NCI-H187 (cell line): ENCODE measurements around the gene LMOD1.
"Not testable (repeated sequence)": the region's sequence is repeated elsewhere in the genome, so short reads cannot be mapped to it uniquely, and the experiment has no call there.

Source experiments
- DNase-seq, 2 experiments: peaks; one replicate each; lab custom pipeline; 2025; lab: John Stamatoyannopoulos, UW

The LMOD1 gene

DNA sequence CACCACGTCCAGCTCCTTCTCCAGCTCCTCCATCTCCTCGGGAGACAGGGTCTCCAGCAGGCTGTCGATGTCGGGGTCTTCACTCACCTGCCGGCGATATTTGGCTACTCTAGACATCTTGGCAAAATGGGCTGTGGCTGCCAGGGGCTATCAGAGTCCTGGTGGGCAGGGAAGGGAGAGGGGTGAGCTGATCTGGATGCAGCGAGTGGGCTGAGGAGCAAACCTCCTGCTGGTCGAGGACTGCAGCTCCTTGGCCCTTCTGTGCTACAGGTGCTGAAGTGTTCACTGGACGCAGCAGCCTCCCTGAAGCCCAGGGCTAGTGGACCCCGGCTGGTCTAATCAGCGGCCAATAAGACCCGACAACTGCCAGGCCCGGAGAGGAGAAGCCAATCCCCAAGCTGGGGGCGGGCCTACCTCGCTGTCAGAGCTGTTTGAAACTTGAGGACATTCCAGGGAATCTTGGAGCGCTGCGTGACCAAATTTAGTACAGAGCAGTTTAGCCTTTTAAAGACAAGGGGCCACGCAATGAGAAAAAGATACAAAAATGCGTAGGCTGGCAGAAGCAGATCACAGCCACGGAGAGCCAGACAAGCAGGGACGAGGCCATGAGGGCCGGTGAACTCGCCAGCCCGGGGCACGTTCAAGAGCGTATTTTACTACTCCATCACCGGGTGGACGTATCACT lies at the start of gene LMOD1:
Gene LMOD1 (minus strand): TSS at position 325 of the 685 bp plus-strand sequence. CDS start 208 bp downstream, at position 117.
- no peak for DNase-seq

DNA sequence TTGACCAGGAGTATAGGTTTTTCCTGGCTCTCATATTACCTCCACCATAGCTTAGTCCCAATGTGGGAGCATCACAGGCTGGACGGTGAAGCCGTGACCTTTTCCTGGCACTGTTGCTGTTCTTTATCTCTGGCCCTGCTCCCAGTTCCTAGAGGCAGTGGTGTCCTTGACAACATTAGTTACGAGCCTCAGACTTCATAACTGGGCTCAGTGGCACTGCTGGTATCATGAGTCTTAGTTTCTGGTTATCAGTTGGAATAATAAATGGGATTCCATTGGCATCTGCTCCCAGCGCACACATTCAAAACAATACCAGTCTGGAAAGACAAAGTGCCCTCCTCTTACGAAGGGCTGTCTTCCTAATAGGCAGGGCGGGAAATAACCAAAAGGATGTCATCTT lies 44.1 kb upstream of the LMOD1 start:
- DNase-seq = no peak

DNA sequence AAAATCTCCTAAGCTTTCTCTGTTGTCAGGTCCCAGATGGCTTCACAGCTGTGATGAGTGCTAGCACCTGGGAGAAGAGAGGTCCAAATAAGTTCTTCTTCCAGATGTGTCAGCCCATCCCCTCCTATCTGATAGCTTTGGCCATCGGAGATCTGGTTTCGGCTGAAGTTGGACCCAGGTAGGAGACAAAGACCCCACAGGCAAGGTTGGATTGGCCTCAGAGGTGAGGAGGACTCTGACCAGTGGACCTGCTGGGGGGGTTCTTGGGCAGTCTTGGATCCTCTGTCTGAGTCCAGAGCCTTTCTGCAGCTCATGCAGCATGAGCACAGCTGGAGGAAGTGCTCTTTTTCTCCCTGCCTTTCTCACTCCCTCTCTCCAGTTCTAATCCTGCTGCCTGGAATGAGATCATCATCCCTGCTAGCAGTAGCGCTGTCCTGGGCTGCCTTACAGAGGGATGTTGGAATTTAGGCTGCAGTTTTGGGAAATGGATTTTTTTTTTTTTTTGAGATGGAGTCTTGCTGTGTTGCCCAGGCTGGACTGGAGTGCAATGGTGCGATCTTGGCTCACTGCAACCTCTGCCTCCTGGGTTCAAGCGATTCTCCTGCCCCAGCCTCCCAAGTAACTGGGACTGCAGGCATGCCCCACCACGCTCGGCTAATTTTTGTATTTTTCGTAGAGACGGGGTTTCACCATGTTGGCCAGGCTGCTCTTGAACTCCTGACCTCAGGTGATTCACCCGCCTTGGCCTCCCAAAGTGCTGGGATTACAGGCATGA lies 43.2 kb upstream of the LMOD1 start:
- no peak for DNase-seq

DNA sequence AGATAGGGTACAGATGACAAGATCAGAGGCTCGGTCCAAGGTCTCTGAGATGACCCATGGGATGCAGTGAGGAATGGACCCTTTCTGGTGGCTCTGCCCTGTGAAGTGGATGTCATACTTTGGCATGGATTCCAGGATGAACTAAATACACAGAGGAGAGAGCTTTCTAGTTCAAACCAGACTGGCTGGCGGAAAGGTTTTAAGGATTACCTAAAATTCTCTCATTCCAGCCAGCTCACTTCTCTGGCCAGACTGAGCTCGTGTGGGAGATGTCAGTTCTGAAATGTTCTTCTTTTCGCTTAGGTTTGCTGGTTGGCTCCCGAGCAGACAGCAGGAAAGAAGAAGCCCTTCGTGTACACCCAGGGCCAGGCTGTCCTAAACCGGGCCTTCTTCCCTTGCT lies 42.3 kb upstream of the LMOD1 start:
- no peak for DNase-seq

DNA sequence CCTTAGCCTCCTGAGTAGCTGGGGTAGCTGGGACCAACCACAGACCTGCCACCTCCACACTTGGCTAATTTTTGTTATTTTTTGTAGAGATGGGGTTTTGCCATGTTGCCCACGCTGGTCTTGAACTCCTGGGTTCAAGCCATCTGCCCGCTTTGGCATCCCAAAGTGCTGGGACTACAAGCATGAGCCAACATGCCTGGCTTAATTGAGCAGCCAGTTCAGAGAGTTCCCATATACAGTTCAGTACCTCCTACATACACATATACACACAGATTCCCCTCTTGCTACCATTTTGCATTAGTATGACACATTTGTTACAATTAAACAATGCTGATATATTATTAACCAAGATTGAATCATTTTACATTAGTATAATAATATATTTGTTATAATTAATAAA lies 39.0 kb upstream of the LMOD1 start:
- no peak for DNase-seq

GRCh38 chr1:201984446-201984845 lies 38.1 kb upstream of the LMOD1 start:
- no peak for DNase-seq

DNA sequence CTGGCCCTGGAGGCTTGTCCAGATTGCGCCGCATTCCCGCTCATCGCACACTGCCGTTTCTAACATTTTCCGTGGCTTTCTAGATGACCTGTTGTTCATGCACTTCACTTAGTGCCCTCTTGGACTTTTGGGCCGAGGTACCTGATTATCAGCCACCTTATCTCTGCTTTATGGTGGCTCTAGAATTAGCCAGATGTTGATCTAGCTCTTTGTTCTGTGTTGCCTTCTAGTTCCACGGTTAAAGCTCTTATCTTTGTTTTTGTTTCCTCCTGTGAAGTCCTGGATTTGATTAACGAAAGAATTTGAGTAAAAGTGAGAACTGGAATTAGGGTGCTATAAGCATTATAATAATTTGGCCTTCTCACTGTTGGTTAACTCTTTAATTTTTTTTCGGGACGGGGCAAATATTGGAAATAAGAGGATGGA lies 37.0 kb upstream of the LMOD1 start:
- no peak for DNase-seq

GRCh38 chr1:201982623-201983379 lies 36.5 kb upstream of the LMOD1 start, which contains the start of gene RNPEP:
Gene RNPEP, plus strand, starts transcription at chr1:201982648. Its CDS starts 19 bp downstream, at chr1:201982667.
- DNase-seq = peak; percentile 70 to 75

GRCh38 chr1:201982082-201982622 lies 35.8 kb upstream of the LMOD1 start:
- no peak for DNase-seq

DNA sequence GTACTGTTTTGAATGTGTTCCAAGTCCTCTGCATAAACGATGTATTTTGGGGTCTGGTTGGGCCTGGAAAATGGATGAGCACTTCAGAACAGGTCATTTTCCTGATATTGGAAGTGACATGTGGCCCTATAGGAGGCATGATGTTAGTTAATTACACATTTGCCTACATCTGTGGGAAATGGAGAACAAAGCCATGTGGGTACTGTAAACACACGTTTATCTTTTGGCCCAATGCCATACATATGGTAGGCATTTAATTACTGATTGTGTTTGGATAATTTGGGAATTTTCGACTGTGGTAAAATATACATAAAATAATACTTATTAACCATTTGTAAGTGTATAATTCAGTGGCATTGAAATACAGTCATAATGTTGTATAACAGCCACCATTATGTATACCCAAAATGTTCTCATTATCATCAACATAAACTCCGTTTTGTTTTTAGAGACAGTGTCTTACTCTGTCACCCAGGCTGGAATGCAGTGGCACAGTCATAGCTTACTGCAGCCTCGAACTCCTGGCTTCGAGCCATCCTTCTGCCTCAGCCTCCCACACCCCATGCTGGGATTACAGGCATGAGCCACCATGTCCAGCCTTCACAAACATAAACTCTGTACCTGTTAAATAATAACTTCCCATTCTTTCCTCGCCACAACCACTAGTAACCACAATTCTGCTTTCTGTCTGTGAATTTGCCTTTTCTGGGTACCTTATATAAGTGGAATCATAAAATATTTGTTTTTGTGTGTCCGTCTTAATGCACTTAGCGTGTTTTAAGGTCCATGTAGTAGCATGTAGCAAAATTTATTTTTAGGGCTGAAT lies 24.2 kb upstream of the LMOD1 start:
- DNase-seq = no peak

- no peak for DNase-seq
Measured at GRCh38 chr1:201968202-201968925, 22.0 kb upstream of the LMOD1 start.

GRCh38 chr1:201966171-201966570 lies 19.8 kb upstream of the LMOD1 start:
- no peak for DNase-seq

GRCh38 chr1:201964261-201964660 lies 17.9 kb upstream of the LMOD1 start:
- DNase-seq = no peak

DNA sequence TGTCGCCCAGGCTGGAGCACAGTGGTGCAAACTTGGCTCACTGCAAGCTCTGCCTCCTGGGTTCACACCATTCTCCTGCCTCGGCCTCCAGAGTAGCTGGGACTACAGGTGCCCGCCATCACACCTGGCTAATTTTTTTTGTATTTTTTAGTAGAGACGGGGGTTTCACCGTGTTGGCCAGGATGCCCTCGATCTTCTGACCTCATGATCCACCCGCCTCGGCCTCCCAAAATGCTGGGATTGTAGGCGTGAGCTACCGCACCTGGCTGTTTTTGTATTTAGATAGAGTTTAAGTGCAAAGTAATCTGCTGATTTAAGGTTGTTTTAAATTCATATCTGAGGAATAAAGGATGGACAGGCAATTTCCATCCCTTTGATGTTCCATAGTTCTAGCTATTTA lies 16.0 kb upstream of the LMOD1 start:
- not testable (repeated sequence) for DNase-seq

GRCh38 chr1:201958348-201958747 lies 12.0 kb upstream of the LMOD1 start:
- no peak for DNase-seq

GRCh38 chr1:201955729-201956143 lies 9.4 kb upstream of the LMOD1 start:
- DNase-seq = no peak

GRCh38 chr1:201955009-201955728 lies 8.8 kb upstream of the LMOD1 start, which contains the start of gene TIMM17A:
Gene TIMM17A, plus strand, starts transcription at chr1:201955503. Its CDS starts 24 bp downstream, at chr1:201955527.
- peak; percentile 53 to 81 for DNase-seq

GRCh38 chr1:201954263-201955008 lies 8.1 kb upstream of the LMOD1 start:
- no peak for DNase-seq

DNA sequence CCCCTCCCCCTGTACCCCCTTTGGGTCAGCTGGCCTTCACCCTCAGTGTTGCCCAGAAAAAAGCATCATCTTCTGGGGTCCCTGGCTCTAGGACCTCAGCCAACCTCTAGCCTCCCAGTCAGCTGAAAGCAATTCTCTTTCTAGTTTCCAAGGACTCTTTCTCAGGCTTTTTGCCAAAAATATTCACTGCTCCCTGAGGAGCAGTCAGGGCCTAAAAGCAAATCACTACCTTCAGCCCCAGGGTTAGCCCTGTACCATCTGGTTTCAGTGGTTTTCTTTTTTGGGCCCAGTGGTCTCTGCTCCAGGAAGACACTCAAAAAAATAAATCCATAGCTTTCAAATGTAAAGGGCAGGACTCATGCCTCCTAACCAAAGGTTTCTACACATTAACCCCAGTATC lies 3.1 kb upstream of the LMOD1 start:
- no peak for DNase-seq
